HTR-8/SVneo (cell line): ENCODE results near the gene TBX4.
"Not testable (repeated sequence)": the region's sequence is repeated elsewhere in the genome, so short reads cannot be mapped to it uniquely, and the experiment has no call there.

ENCODE experiments used
- DNase-seq: peaks from one replicate; pipeline ENCODE4 v3.0.0; 2011; ENCODE audit warnings: low spot score, mixed read lengths; ENCODE audit not compliant: insufficient read length
- FAIRE-seq: peaks from 2 replicates; lab custom pipeline; 2011; peaks lifted over from hg19 to GRCh38; lab: Jason Lieb, UNC

The TBX4 gene

DNA sequence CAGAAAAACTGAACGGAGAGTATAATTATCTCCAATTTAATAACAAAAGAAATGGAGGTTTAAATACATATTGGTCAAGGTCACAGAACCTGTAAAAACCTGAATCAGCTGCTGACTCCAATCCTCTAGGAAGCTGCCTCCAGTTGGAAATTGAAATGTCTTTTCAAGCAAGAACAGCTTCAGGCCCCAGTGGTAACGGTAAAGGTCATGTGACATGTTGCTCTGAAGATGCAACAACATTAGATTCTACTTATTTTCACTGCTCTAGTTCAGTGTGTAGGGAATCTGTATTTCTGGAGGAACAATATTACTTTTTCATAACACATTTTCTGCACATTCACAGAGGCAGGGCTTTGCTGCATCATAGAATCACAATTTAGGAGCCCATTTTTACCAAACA, 58.8 kb downstream of the TBX4 start:
- no peak for FAIRE-seq
- no peak for DNase-seq

- FAIRE-seq (no peak), DNase-seq (no peak)
These were observed 59.4 kb downstream of the TBX4 start for GRCh38 chr17:61511480-61512182.

GRCh38 chr17:61514491-61514890, 62.3 kb downstream of the TBX4 start:
- no peak for FAIRE-seq
- DNase-seq = no peak

DNA sequence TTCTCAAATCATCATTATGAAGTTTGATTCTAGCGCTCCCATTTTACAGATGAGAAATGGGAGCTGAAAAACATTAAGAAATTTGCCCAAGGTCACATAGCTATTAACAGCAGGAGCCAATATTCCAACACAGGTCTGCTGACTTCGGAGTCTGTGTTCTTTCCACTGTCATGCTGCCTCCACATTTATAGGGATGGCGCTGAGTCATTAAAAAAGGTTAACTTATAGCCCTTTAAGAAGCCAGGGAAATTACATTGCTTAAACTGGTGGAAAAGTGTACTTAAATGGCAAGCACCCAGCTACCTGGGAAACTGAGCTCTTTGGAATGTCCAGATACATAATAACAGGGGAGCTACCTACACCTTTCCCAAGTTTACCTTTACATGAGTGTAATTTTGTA, 65.0 kb downstream of the TBX4 start:
- DNase-seq = no peak
- FAIRE-seq = peak; percentile 38

GRCh38 chr17:61517843-61518606, 65.8 kb downstream of the TBX4 start:
- no peak for DNase-seq
- FAIRE-seq = peak; percentile 80

DNA sequence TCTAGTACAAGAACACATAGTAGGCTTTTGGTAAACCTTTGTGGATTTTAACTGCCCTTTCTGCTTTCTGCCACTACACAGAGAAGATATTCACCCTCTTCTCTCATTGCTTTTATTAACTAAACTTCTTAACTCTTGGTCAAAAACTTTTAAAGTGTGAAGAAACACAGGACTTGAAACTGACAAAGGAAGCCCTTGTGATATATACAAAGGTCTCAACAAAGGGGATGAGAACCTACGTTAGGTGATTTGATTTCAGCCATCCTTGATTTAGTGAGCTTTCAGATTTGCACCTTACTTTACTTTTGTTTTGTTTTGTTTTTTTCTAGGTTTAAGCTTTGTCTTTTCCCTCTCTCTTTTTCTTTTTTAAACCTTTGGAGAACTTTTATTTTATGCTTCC, 66.9 kb downstream of the TBX4 start:
- no peak for FAIRE-seq
- no peak for DNase-seq

DNA sequence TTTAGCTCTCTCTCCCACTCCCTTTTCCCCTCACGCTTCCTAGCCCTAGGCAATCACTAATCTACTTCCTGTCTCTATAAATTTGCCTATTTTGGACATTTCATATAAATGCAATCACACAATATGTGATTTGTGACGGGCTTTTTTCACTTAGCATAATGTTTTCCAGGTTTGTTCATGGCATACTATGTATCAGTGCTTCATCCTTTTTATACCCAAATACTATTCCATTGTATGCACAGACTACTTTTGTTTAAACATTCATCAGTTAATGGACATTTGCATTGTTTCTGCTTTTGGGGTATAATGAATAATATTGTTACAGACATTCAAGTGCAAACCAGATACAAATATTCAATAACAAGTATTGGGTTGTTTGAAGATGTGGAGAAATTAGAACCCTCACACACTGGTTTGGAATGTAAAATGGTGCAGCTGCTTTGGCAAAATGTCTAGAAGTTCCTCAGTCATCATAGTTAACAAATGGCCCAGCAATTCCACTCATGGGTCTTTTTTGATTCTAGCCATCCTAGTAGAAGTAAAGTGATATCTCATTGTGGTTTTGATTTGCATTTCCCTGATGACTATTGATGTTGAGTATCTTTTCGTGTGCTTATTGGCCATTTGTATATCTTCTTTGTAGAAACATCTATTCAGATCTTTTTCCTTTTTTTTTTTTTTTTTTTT, 67.7 kb downstream of the TBX4 start:
- no peak for DNase-seq
- FAIRE-seq = no peak

GRCh38 chr17:61520897-61521296, 68.7 kb downstream of the TBX4 start:
- FAIRE-seq (peak; percentile 49), DNase-seq (no peak)

GRCh38 chr17:61522088-61522487, 69.9 kb downstream of the TBX4 start:
- FAIRE-seq = no peak
- DNase-seq = no peak

GRCh38 chr17:61524319-61524718, 72.1 kb downstream of the TBX4 start:
- DNase-seq (no peak), FAIRE-seq (no peak)

- not testable (repeated sequence) for FAIRE-seq, DNase-seq
These were observed 75.2 kb downstream of the TBX4 start for GRCh38 chr17:61527441-61527840.

GRCh38 chr17:61528171-61528570, 75.9 kb downstream of the TBX4 start:
- FAIRE-seq = no peak
- no peak for DNase-seq

- DNase-seq (no peak), FAIRE-seq (no peak)
These were observed 79.0 kb downstream of the TBX4 start for GRCh38 chr17:61531223-61531622.

GRCh38 chr17:61532826-61533225, 80.6 kb downstream of the TBX4 start:
- DNase-seq = no peak
- no peak for FAIRE-seq

DNA sequence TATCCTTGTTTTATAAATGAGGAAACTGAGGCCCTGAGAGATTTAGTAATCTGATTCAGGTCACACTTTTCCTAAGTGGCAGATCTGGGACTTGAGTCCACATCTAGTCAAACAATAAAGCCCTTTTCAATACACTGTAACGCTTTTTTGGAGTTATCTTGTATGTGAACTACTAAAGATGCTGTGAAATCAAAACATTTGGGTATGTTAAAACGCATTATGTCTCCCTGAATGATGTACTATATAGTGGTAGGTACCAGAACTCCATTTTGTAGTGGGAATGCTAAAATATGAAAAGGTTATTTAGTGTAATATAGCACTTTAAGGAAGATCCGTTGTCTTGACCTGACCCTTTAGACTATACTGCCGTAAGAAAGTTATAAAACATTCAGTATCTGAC, 81.6 kb downstream of the TBX4 start:
- FAIRE-seq = no peak
- DNase-seq = no peak

DNA sequence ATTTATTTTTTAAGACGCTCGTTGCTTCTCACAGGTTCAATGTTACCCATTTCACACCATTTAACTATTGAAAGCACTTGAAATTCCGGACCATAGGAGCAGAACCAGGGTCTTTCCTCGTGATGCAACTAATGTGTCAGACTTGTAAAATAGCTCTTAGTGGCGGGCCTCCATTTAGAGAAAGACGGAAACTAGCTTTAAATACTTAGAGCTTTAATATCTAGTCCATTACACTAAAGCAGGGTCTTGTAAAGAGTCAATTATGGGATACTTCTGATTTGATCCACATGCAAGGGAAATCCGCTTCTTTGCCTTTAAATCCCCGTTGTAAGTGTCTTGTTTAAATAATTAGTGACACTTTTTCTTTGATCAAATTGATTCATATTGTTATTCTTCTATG, 82.2 kb downstream of the TBX4 start:
- FAIRE-seq = no peak
- no peak for DNase-seq
